Activated CD4-positive, alpha-beta T cell treated with anti-CD3 and anti-CD28 coated beads, Interleukin-2, amount 10 ng/mL, durations not matched to agents 24 days and 14 days (primary cell): ENCODE measurements around the gene QDPR. TPM values are rescaled to one million over a fixed set of nuclear protein-coding genes. Genes with fewer than 3 reads are reported as not detected.
"Not testable (repeated sequence)": the region's sequence is repeated elsewhere in the genome, so short reads cannot be mapped to it uniquely, and the experiment has no call there.

Source experiments
- DNase-seq: peaks from one replicate; pipeline ENCODE4 v3.0.0; 2022
- H3K27ac Mint-ChIP-seq: one replicate; pipeline ENCODE4 v1.8.0; 2022; ENCODE audit warnings: mild to moderate bottlenecking, mixed read lengths
- H3K27me3 Mint-ChIP-seq: one replicate; pipeline ENCODE4 v1.8.0; 2022; ENCODE audit warnings: mixed read lengths
- H3K36me3 Mint-ChIP-seq: one replicate; pipeline ENCODE4 v1.8.0; 2022; ENCODE audit warnings: low read depth, mild to moderate bottlenecking, mixed read lengths
- H3K4me1 Mint-ChIP-seq: one replicate; pipeline ENCODE4 v1.8.0; 2021; ENCODE audit warnings: mixed read lengths
- H3K4me3 Mint-ChIP-seq: one replicate; pipeline ENCODE4 v1.8.0; 2022; ENCODE audit warnings: mild to moderate bottlenecking, moderate library complexity, mixed read lengths
- H3K9me3 Mint-ChIP-seq: one replicate; pipeline ENCODE4 v1.8.0; 2021; ENCODE audit warnings: mixed read lengths
- intact Hi-C: fragments of 100-400 bp; cut with micrococcal nuclease; formaldehyde crosslinking; loops from one replicate; pipeline ENCODE4 v1.15.1; 2023
- total RNA-seq: library from RNA; stranded (reverse); gene quantifications from 2 replicates; pipeline ENCODE4 v1.2.3, GENCODE V29; 2022

The QDPR gene
- total RNA-seq, 1 donor from 2014 or later, result 34.4 TPM

- Mint-ChIP-seq H3K4me3 (no peak overlapping the region), H3K27me3 (peaks cover 11% of the 10 kb centered on the region), H3K36me3 (no peaks in the 10 kb centered on the region), H3K9me3 (no peaks in the 10 kb centered on the region), H3K4me1 (peaks cover 3% of the 10 kb centered on the region), H3K27ac (no peak overlapping the region)
- DNase-seq, result no peak
- intact Hi-C loops, result no loop called here
Measured at GRCh38 chr4:17544831-17545234, 32.9 kb upstream of the QDPR start.

- no peak for DNase-seq
- intact Hi-C loops, result no loop called here
- Mint-ChIP-seq H3K9me3 (no peaks in the 10 kb centered on the region), H3K4me1 (peaks cover 3% of the 10 kb centered on the region), H3K4me3 (no peak overlapping the region), H3K36me3 (no peaks in the 10 kb centered on the region), H3K27me3 (peaks cover 12% of the 10 kb centered on the region), H3K27ac (no peak overlapping the region)
Measured at GRCh38 chr4:17544205-17544604, 32.3 kb upstream of the QDPR start.

- H3K36me3 Mint-ChIP-seq, H3K9me3 Mint-ChIP-seq, DNase-seq, H3K4me3 Mint-ChIP-seq, H3K27ac Mint-ChIP-seq, intact Hi-C loops, H3K4me1 Mint-ChIP-seq, H3K27me3 Mint-ChIP-seq: not testable (repeated sequence)
Measured at GRCh38 chr4:17537060-17537459, 25.2 kb upstream of the QDPR start.

GRCh38 chr4:17535906-17536305 is 24.0 kb upstream of the QDPR start:
- Mint-ChIP-seq H3K27ac (no peak overlapping the region), H3K27me3 (peaks cover 6% of the 10 kb centered on the region), H3K9me3 (no peaks in the 10 kb centered on the region), H3K4me1 (no peaks in the 10 kb centered on the region), H3K4me3 (no peak overlapping the region), H3K36me3 (no peaks in the 10 kb centered on the region)
- intact Hi-C loops, result no loop called here
- no peak for DNase-seq

DNA sequence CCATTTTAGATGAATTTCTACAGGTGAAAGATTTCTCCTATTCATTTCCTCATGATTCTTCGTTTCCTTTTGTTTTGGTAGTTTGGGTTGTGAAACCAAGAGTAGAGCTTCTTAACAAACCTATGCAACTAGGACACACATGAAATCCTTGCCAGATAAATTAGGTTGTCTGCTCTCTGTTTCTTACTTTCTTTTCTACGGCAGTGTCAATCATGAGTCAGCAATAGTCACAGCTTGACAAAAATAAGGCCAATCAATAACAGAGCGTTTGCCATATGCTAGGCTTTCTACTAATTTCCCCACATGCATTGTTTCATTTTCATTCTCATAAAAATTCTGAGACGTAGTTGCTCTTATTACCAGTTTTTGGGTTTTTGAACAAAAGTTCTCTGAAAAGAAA is 23.4 kb upstream of the QDPR start:
- no peaks in the 10 kb centered on the region for H3K9me3 Mint-ChIP-seq
- H3K27ac Mint-ChIP-seq, result no peak overlapping the region
- H3K36me3 Mint-ChIP-seq, result no peaks in the 10 kb centered on the region
- H3K27me3 Mint-ChIP-seq, result peaks cover 6% of the 10 kb centered on the region
- no peak for DNase-seq
- H3K4me3 Mint-ChIP-seq, result no peak overlapping the region
- intact Hi-C loops, result no loop called here
- H3K4me1 Mint-ChIP-seq, result no peaks in the 10 kb centered on the region

DNA sequence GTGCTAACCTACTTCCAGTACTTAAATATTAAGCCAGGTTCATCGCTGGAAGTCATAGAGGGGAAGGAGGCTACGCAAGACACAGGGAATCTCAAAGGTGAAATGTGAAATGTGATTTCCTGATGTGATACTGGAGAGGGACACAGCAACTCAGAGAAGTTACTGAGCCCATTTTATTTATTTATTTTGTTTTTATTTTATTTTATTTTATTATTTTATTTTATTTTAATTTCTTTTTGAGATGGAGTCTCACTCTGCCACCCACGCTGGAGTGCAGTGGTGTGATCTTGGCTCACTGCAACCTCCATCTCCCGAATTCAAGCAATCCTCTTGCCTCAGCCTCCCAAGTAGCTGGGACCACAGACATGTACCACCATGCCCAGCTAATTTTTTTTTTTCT is 22.8 kb upstream of the QDPR start:
- Mint-ChIP-seq H3K4me1 (no peaks in the 10 kb centered on the region), H3K36me3 (no peaks in the 10 kb centered on the region), H3K9me3 (no peaks in the 10 kb centered on the region), H3K27ac (no peak overlapping the region), H3K27me3 (peaks cover 3% of the 10 kb centered on the region), H3K4me3 (no peak overlapping the region)
- intact Hi-C loops, result no loop called here
- no peak for DNase-seq

DNA sequence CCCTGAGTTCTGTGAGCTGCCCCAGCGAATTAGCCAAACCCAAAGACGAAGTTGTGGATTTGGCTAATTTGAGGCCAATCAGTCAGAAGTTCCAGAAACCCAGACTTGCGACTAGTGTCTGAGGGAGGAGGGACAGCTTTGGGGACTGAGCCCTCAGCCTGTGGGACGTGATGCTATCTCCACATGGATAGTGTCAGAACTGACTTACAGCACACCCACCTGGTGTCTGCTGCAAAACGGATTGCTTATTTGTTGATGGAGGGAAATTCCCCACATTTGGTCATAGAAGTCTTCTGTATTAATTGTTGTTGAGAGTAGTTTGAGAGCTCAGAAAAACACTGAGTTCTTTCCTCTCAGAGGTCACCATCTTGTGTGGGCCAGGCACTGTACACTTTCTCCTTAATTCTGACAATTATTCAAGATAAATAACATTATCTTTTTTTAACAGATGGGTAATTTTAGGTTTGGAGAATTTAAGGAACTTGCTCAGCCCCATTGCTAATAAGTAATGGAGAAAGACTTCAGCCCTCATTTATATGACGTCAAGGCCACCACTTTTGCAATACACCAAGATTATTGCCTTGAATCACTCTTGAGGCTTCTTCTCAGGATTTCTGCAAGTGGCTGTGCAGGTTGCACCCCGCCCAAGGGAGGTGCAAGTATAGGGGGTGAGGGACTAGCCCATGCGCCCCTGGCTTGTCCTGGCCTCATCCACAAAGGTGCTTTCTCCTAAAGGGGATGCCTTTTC is 19.8 kb upstream of the QDPR start:
- intact Hi-C loops, result no loop called here
- H3K36me3 Mint-ChIP-seq, result no peaks in the 10 kb centered on the region
- no peak overlapping the region for H3K27ac Mint-ChIP-seq
- no peak for DNase-seq
- no peaks in the 10 kb centered on the region for H3K9me3 Mint-ChIP-seq
- peaks cover 10% of the 10 kb centered on the region for H3K27me3 Mint-ChIP-seq
- H3K4me1 Mint-ChIP-seq, result no peaks in the 10 kb centered on the region
- no peak overlapping the region for H3K4me3 Mint-ChIP-seq

DNA sequence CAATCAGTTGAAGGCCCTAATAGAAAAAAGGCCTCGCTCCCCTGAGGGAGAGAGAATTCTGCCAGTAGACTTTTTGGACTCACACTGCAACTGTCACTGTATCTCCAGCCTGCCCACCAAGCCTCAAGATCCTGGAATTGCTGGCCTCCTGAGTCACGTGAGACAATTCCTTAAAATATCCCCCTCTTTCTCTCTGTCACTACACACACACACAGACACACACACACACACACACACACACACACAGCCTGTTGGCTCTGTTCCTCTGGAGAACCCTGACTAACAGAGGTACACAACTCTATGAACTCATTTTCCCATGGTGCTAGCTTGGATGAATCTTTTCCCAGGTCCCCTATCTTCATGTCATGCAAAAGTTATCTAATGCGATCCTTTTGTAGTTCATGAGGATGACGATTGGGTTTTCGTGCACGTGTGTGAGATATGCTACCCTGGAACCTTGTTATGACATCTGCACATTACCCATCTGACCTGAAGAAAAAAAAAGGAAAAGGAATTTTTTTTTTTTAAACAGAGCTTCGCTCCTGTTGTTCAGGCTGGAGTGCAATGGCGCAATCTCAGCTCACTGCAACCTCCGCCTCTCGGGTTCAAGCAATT is 16.8 kb upstream of the QDPR start:
- Mint-ChIP-seq H3K4me1 (no peaks in the 10 kb centered on the region), H3K4me3 (no peak overlapping the region), H3K27me3 (peaks cover 17% of the 10 kb centered on the region), H3K36me3 (no peaks in the 10 kb centered on the region), H3K9me3 (no peaks in the 10 kb centered on the region), H3K27ac (no peak overlapping the region)
- intact Hi-C loops, result no loop called here
- DNase-seq, result no peak

DNA sequence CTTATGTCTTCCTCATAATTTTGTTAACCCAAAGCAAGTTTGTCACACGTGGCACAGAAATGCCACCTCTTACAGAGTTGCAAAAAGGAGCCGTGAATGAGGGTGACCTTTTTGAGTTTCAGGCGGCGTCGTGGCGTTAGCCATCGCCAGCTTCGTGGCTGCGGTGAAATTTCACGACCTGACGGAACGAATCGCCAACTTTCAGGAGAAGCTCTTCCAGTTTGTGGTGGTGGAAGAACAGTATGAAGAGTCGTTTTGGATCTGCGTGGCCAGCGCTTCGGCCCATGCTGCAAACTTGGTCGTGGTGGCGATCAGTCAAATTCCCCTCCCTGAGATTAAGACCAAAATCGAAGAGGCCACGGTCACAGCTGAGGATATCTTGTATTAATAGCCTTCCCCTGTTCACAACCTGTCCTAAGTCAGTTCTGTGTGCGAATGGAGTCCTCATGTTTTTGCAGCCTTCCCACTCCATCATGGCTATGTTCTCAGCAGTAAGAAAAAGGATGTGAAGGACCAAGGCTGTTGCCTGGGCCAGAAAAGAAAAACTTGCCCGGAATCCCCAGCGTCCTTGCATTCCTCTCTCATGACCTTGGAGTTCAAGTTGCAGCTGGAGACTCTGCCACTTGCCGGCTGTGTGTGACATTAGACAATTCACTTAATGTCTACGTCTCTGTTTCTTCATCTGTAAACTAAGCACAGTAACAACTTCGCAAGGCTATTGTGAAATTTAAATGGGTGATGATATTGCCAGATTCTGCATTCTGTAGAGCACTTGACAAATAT is 15.0 kb upstream of the QDPR start:
- H3K4me1 Mint-ChIP-seq, result no peaks in the 10 kb centered on the region
- no peak overlapping the region for H3K4me3 Mint-ChIP-seq
- no peaks in the 10 kb centered on the region for H3K36me3 Mint-ChIP-seq
- no peak for DNase-seq
- H3K9me3 Mint-ChIP-seq, result no peaks in the 10 kb centered on the region
- H3K27ac Mint-ChIP-seq, result no peak overlapping the region
- peaks cover 22% of the 10 kb centered on the region for H3K27me3 Mint-ChIP-seq
- intact Hi-C loops, result no loop called here

- H3K36me3 Mint-ChIP-seq, result no peaks in the 10 kb centered on the region
- intact Hi-C loops, result no loop called here
- no peaks in the 10 kb centered on the region for H3K9me3 Mint-ChIP-seq
- H3K27me3 Mint-ChIP-seq, result peaks cover 29% of the 10 kb centered on the region
- no peak overlapping the region for H3K27ac Mint-ChIP-seq
- H3K4me1 Mint-ChIP-seq, result no peaks in the 10 kb centered on the region
- no peak overlapping the region for H3K4me3 Mint-ChIP-seq
- DNase-seq, result no peak
Measured at GRCh38 chr4:17523662-17524061, 11.8 kb upstream of the QDPR start.

DNA sequence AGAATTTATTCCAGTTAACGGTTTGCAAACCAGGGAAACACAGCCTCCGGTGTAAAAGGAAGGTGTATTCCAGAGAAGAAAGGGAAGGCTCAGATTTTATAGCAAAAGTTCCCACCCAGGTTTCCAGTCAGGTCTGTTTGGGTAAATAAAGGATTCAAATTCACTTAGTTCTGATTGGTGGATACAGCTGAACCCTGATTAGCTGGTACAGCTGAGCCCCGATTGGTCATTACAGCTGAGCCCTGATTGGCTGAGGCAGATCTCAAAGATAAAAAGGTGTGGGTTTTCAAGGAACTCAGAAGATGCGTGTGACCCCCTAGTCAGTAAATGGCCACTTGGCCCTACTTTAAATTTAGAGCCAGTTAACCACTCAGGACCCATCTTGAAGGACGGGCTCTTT is 9.7 kb upstream of the QDPR start:
- H3K9me3 Mint-ChIP-seq, result no peaks in the 10 kb centered on the region
- no peaks in the 10 kb centered on the region for H3K36me3 Mint-ChIP-seq
- H3K27ac Mint-ChIP-seq, result no peak overlapping the region
- peaks cover 30% of the 10 kb centered on the region for H3K27me3 Mint-ChIP-seq
- intact Hi-C loops, result no loop called here
- DNase-seq, result no peak
- H3K4me3 Mint-ChIP-seq, result no peak overlapping the region
- H3K4me1 Mint-ChIP-seq, result no peaks in the 10 kb centered on the region

DNA sequence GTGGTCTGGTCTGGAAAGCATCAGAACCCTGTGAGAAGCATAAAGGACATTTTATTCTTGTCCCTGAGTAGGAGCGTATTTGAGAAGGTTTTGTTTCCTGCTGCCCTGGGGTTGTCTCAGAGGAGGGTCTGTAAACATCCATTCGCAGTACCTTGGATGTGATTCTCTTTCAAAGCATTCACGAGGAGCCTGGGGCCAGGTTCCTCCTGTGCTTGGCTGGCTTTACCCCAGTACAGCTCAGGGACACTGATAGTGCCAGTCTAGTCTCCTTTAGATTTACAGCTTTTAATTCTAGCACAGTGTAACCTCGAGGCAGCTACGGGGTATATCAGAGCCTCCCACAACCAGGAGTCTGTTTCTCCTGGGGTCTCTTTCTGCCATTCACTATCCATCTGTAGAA is 5.8 kb upstream of the QDPR start:
- Mint-ChIP-seq H3K4me1 (peaks cover 2% of the 10 kb centered on the region), H3K36me3 (no peaks in the 10 kb centered on the region), H3K4me3 (no peak overlapping the region), H3K27ac (no peak overlapping the region), H3K27me3 (peaks cover 25% of the 10 kb centered on the region), H3K9me3 (no peaks in the 10 kb centered on the region)
- DNase-seq, result no peak
- intact Hi-C loops, result no loop called here

- no peak for DNase-seq
- intact Hi-C loops, result no loop called here
- Mint-ChIP-seq H3K4me3 (no peak overlapping the region), H3K4me1 (peaks cover 6% of the 10 kb centered on the region), H3K27ac (no peak overlapping the region), H3K36me3 (no peaks in the 10 kb centered on the region), H3K9me3 (no peaks in the 10 kb centered on the region), H3K27me3 (peaks cover 24% of the 10 kb centered on the region)
Measured at GRCh38 chr4:17516980-17517379, 5.1 kb upstream of the QDPR start.
